GM10266 (cell line): ENCODE results near the gene CDON.
"Not testable (repeated sequence)": the region's sequence is repeated elsewhere in the genome, so short reads cannot be mapped to it uniquely, and the experiment has no call there.

Experiments
- DNase-seq: peaks from one replicate; pipeline ENCODE4 v3.0.0; 2012; ENCODE audit errors: extremely low spot score
- CTCF ChIP-seq: IDR thresholded peaks from 2 replicates; pipeline ENCODE4 v1.5.1; 2012; ENCODE audit warnings: mild to moderate bottlenecking, low read depth; ENCODE audit not compliant: control insufficient read depth, insufficient read depth; ENCODE audit errors: missing control alignments

CDON gene

GRCh38 chr11:125995313-125995712 lies 67.4 kb downstream of the CDON start:
- no peak for TF ChIP-seq CTCF
- DNase-seq = peak; percentile 32

GRCh38 chr11:125994509-125994908 lies 68.2 kb downstream of the CDON start:
- no peak for TF ChIP-seq CTCF
- no peak for DNase-seq

GRCh38 chr11:125992893-125993292 lies 69.8 kb downstream of the CDON start:
- no peak for DNase-seq
- no peak for TF ChIP-seq CTCF

- DNase-seq = no peak
- no peak for TF ChIP-seq CTCF
Measured at GRCh38 chr11:125990244-125990643, 72.4 kb downstream of the CDON start.

GRCh38 chr11:125987066-125987641 lies 75.5 kb downstream of the CDON start:
- no peak for TF ChIP-seq CTCF
- DNase-seq = no peak

- not testable (repeated sequence) for DNase-seq
Measured at GRCh38 chr11:125985956-125986355, 76.7 kb downstream of the CDON start.

GRCh38 chr11:125982348-125982730 lies 80.3 kb downstream of the CDON start:
- TF ChIP-seq CTCF = no peak

GRCh38 chr11:125980436-125980835 lies 82.2 kb downstream of the CDON start:
- no peak for DNase-seq
- TF ChIP-seq CTCF = no peak

More at GRCh38 chr11:125982348-125982730, 80.3 kb downstream of the CDON start:
- no peak for DNase-seq
